GM12878 (cell line): ENCODE data around the gene ZNF225. TPM values are rescaled to one million over a fixed set of nuclear protein-coding genes. Genes with fewer than 3 reads are reported as not detected.

Experiments used
- ATAC-seq: fragments of 200-7000 bp; cut with Tn5 transposase; 3 replicates; pipeline ENCODE4 v1.9.1; 2020; ENCODE audit warnings: mild to moderate bottlenecking, moderate library complexity
- BruUV-seq: library from RNA; stranded (reverse); fragments of 400-500 nt; replicated peaks from 2 replicates; lab custom pipeline; 2021; lab: Mats Ljungman, UMichigan
- CTCF ChIA-PET: fragments of 300-600 bp; sonication (Branson Sonifier 250); formaldehyde crosslinking; extraction: SDS; loops from one replicate; lab custom pipeline; 2021; ENCODE audit warnings: inconsistent platforms; lab: Yijun Ruan, JAX
- POLR2A ChIA-PET: fragments of 350-600 bp; formaldehyde crosslinking; extraction: SDS; loops from one replicate; lab custom pipeline; 2021; ENCODE audit warnings: inconsistent platforms; lab: Charles Lee
- RAD21 ChIA-PET: fragments of 300-600 bp; sonication (Branson Sonifier 250); formaldehyde crosslinking; loops from one replicate; lab custom pipeline; 2023; ENCODE audit warnings: antibody characterized with exemption; ENCODE audit not compliant: unreplicated experiment; lab: Charles Lee
- SMC1A ChIA-PET: fragments of 300-600 bp; sonication (Branson Sonifier 250); formaldehyde crosslinking; loops from one replicate; lab custom pipeline; 2023; ENCODE audit not compliant: unreplicated experiment, uncharacterized antibody; lab: Charles Lee
- DNase-seq: peaks from one replicate; pipeline ENCODE4 v3.0.0-alpha.2; 2011; ENCODE audit warnings: low read depth, low spot score
- FAIRE-seq: peaks from 3 replicates; lab custom pipeline; 2011; peaks lifted over from hg19 to GRCh38; lab: Jason Lieb, UNC
- H2AFZ ChIP-seq: 2 replicates; pipeline ENCODE4 v1.6.0; 2011; ENCODE audit warnings: low read depth, low read length, control low read depth; ENCODE audit not compliant: control insufficient read depth
- H3K27ac ChIP-seq: 2 replicates; pipeline ENCODE4 v1.5.1; 2011; ENCODE audit warnings: control low read depth; ENCODE audit not compliant: control insufficient read depth, insufficient read depth
- H3K27me3 ChIP-seq, 2 experiments: replicated peaks in 1 of 2; 2 replicates each; pipeline versions ENCODE4 v1.6.0 to v1.6.1; 2011; ENCODE audit warnings: low read length in 1 of 2; ENCODE audit not compliant: control insufficient read depth in 2 of 2, insufficient read depth in 2 of 2
- H3K36me3 ChIP-seq, 2 experiments: 2 replicates each; pipeline ENCODE4 v1.5.1; 2011; ENCODE audit warnings: low read length in 1 of 2; ENCODE audit not compliant: control insufficient read depth in 2 of 2, insufficient read depth in 2 of 2
- H3K4me1 ChIP-seq: 2 replicates; pipeline ENCODE4 v1.6.1; 2011; ENCODE audit warnings: mild to moderate bottlenecking, low read length, moderate library complexity, mixed read lengths; ENCODE audit not compliant: control insufficient read depth, insufficient read depth
- H3K4me2 ChIP-seq: 2 replicates; pipeline ENCODE4 v1.6.0; 2011; ENCODE audit warnings: control low read depth; ENCODE audit not compliant: control insufficient read depth, insufficient read depth
- H3K4me3 ChIP-seq: fragments of 200-600 bp; sonication (generic); 2 replicates; pipeline ENCODE4 v1.5.1; 2016
- H3K79me2 ChIP-seq: 2 replicates; pipeline ENCODE4 v1.6.0; 2011; ENCODE audit warnings: low read length; ENCODE audit not compliant: control insufficient read depth, insufficient read depth
- H3K9ac ChIP-seq: 2 replicates; pipeline ENCODE4 v1.8.0; 2011; ENCODE audit warnings: low read length, control low read depth, mixed read lengths; ENCODE audit not compliant: control insufficient read depth, insufficient read depth
- H3K9me3 ChIP-seq: replicated peaks from 3 replicates; pipeline ENCODE4 v1.5.1; 2011; ENCODE audit warnings: mild to moderate bottlenecking, low read length; ENCODE audit not compliant: control insufficient read depth, insufficient read depth
- H4K20me1 ChIP-seq: 2 replicates; pipeline ENCODE4 v1.6.0; 2011; ENCODE audit not compliant: control insufficient read depth, insufficient read depth
- ATF3 ChIP-seq: IDR thresholded peaks from 2 replicates; pipeline ENCODE4 v1.6.1; 2011; ENCODE audit warnings: low read depth, mild to moderate bottlenecking, low read length, moderate library complexity, borderline replicate concordance; ENCODE audit errors: extremely low read depth
- BRCA1 ChIP-seq: IDR thresholded peaks from 2 replicates; pipeline ENCODE4 v1.6.1; 2011; ENCODE audit warnings: low read depth, low read length, improper control_type of control experiment
- DPF2 ChIP-seq: fragments of 450-650 bp; IDR thresholded peaks from 2 replicates; pipeline ENCODE4 v1.6.1; 2017; ENCODE audit warnings: mild to moderate bottlenecking
- FOXK2 ChIP-seq: fragments of 450-650 bp; IDR thresholded peaks from 2 replicates; pipeline ENCODE4 v1.6.1; 2017; ENCODE audit warnings: mild to moderate bottlenecking, moderate library complexity
- IRF4 ChIP-seq: IDR thresholded peaks from 2 replicates; pipeline ENCODE4 v1.6.1; 2011; ENCODE audit warnings: low read depth, low read length
- MYB ChIP-seq: fragments of 150-350 bp; IDR thresholded peaks from 2 replicates; pipeline ENCODE4 v1.6.1; 2014; ENCODE audit warnings: mild to moderate bottlenecking, low read depth, low read length, borderline replicate concordance
- NFYB ChIP-seq: IDR thresholded peaks from 2 replicates; pipeline ENCODE4 v1.6.1; 2011; ENCODE audit warnings: low read depth, mild to moderate bottlenecking, low read length, improper control_type of control experiment, moderate library complexity; ENCODE audit not compliant: insufficient read depth
- NR2C1 ChIP-seq: fragments of 450-650 bp; IDR thresholded peaks from 2 replicates; pipeline ENCODE4 v1.6.1; 2017; ENCODE audit warnings: antibody characterized with exemption, mild to moderate bottlenecking, moderate library complexity
- NR2F1 ChIP-seq: fragments of 450-650 bp; conservative IDR thresholded peaks from 2 replicates; pipeline ENCODE4 v1.6.1; 2017; ENCODE audit warnings: mild to moderate bottlenecking
- POLR2AphosphoS5 ChIP-seq: IDR thresholded peaks from 2 replicates; pipeline ENCODE4 v1.6.1; 2011; ENCODE audit warnings: mild to moderate bottlenecking, low read length, inconsistent platforms
- POU2F2 ChIP-seq: IDR thresholded peaks from 3 replicates; pipeline ENCODE4 v1.6.1; 2011; ENCODE audit warnings: low read depth, mild to moderate bottlenecking, low read length, borderline replicate concordance
- RUNX3 ChIP-seq: IDR thresholded peaks from 2 replicates; pipeline ENCODE4 v1.6.1; 2012; ENCODE audit warnings: low read length, inconsistent platforms
- SIX5 ChIP-seq: IDR thresholded peaks from 2 replicates; pipeline ENCODE4 v1.6.1; 2011; ENCODE audit warnings: mild to moderate bottlenecking, low read depth, low read length, moderate library complexity; ENCODE audit not compliant: severe bottlenecking
- SREBF1 ChIP-seq: IDR thresholded peaks from 2 replicates; pipeline ENCODE4 v1.6.1; 2012; ENCODE audit warnings: mild to moderate bottlenecking, low read length
- ZNF687 ChIP-seq: fragments of 450-650 bp; IDR thresholded peaks from 2 replicates; pipeline ENCODE4 v1.6.1; 2017; ENCODE audit warnings: mild to moderate bottlenecking, moderate library complexity
- WGBS: methylation state at CpG from one replicate; pipeline ENCODE4 v1.1.6; 2016; ENCODE audit warnings: low lambda C conversion rate; ENCODE audit not compliant: insufficient replicate concordance, insufficient coverage; ENCODE audit errors: missing lambda C conversion rate; 5-methylcytosine and 5-hydroxymethylcytosine counted together
- in situ Hi-C: fragments of 300-500 bp; cut with MboI; formaldehyde crosslinking; loops from 9 replicates; pipeline ENCODE4 v1.14.3; 2018; ENCODE audit warnings: mixed read lengths
- intact Hi-C: fragments of 100-400 bp; cut with micrococcal nuclease; formaldehyde crosslinking; loops from one replicate; pipeline ENCODE4 v1.14.2; 2022; ENCODE audit not compliant: unreplicated experiment
- polyA plus RNA-seq, 11 experiments: library from polyadenylated mRNA; depleted of rRNA in 4 of 11; unstranded in 6 of 11; stranded (reverse) in 5 of 11; fragments of >200 nt; fragmentation: Nextera tagmentation in 4 of 11; fragmentation: Illumina TruSeq in 1 of 11; extraction: Ambion mirVana in 4 of 11; extraction: Trizol in 1 of 11; gene quantifications; 1 replicate in 1 of 11; 2 replicates in 10 of 11; pipeline versions ENCODE4 v1.2.1 to v1.2.3, GENCODE V29; 2011 to 2016; ENCODE audit warnings: inconsistent platforms in 2 of 11, missing spikeins in 2 of 11, low read depth in 1 of 11
- total RNA-seq, 4 experiments: library from RNA; depleted of rRNA in 3 of 4; stranded (reverse); fragments of >200 nt in 3 of 4; fragmentation: Illumina TruSeq in 1 of 4; extraction: Trizol in 1 of 4; gene quantifications; 2 replicates each; pipeline versions ENCODE4 v1.2.1 to v1.2.3, GENCODE V29; 2013 to 2021
- TF ChIP-seq, protein P1 (sequence below): fragments of 450-650 bp; IDR thresholded peaks from 2 replicates; pipeline ENCODE4 v1.6.1; 2018; ENCODE audit warnings: borderline replicate concordance, mild to moderate bottlenecking; ENCODE audit not compliant: partially characterized antibody

ZNF225 gene
- total and polyA plus RNA-seq, 10 of the 15 experiments (the other 5 are each of a cell fraction or from before 2014, with no cell fraction given): 1.3 to 4.4 (median 2.6) TPM

GRCh38 chr19:44164673-44165512 lies 51.7 kb downstream of the ZNF225 start, which contains the start of gene ZNF226:
TSS of gene ZNF226 (plus strand) at chr19:44165100. CDS start at chr19:44170081, 4,981 bp downstream.
- in situ Hi-C loops (no loop called here), intact Hi-C loops (loop anchor here (2.0 to 10.0 kb wide), 3 partner anchors 48 to 100 kb away; partner anchors contain the start of genes ZNF225 and ZNF227)
- peak; percentile 96 for FAIRE-seq
- peak within 1 kb of the TSS; percentile 89 for H3K27ac ChIP-seq
- no peaks in the 10 kb centered on the region for H3K27me3 ChIP-seq
- BruUV-seq: TSS peak; percentile 76
- WGBS: under 1% methylated on average over 32 of the region's 32 CpGs
- peak within 1 kb of the TSS; percentile 90 for H3K4me3 ChIP-seq
- ChIA-PET RAD21 (interaction anchor here (0.9 to 1.6 kb wide), 7 partner anchors 23 to 559 kb away, joined by 3 to 11 read pairs (median 3); partner anchors contain the start of genes ZNF224 and ZNF227), CTCF (interaction anchor here (1.0 to 1.4 kb wide), 3 partner anchors 11 to 88 kb away, joined by 3 to 5 read pairs (median 3); no protein-coding TSS in a partner anchor), POLR2A (interaction anchor here (0.9 to 2.5 kb wide), 9 partner anchors 12 to 161 kb away, joined by 3 to 16 read pairs (median 4); partner anchors contain the start of genes ZNF225, ZNF227, ZNF234 and ZNF235), SMC1A (interaction anchor here (0.6 to 2.8 kb wide), 12 partner anchors 15 to 140 kb away, joined by 3 to 12 read pairs (median 3); partner anchors contain the start of genes ZNF227 and ZNF235)
- peak; percentile 96 for DNase-seq
- H4K20me1 ChIP-seq: no peaks in the 10 kb centered on the region
- H2AFZ ChIP-seq: peak within 1 kb of the TSS; percentile 100
- peak within 1 kb of the TSS; percentile 96 for H3K4me2 ChIP-seq
- peak; percentile 96 for ATAC-seq
- H3K79me2 ChIP-seq: peaks cover 11% of the 10 kb centered on the region
- H3K9me3 ChIP-seq: peaks cover 12% of the 10 kb centered on the region
- peak within 1 kb of the TSS; percentile 97 for H3K9ac ChIP-seq
- H3K4me1 ChIP-seq: peaks cover 4% of the 10 kb centered on the region
- H3K36me3 ChIP-seq: peaks cover 3 to 9% of the 10 kb centered on the region in 2 experiments; a peak in 2 of 4 replicates
- no peak for TF ChIP-seq DPF2
- peak; percentile 90 for TF ChIP-seq POLR2AphosphoS5
- TF ChIP-seq, protein P1, sequence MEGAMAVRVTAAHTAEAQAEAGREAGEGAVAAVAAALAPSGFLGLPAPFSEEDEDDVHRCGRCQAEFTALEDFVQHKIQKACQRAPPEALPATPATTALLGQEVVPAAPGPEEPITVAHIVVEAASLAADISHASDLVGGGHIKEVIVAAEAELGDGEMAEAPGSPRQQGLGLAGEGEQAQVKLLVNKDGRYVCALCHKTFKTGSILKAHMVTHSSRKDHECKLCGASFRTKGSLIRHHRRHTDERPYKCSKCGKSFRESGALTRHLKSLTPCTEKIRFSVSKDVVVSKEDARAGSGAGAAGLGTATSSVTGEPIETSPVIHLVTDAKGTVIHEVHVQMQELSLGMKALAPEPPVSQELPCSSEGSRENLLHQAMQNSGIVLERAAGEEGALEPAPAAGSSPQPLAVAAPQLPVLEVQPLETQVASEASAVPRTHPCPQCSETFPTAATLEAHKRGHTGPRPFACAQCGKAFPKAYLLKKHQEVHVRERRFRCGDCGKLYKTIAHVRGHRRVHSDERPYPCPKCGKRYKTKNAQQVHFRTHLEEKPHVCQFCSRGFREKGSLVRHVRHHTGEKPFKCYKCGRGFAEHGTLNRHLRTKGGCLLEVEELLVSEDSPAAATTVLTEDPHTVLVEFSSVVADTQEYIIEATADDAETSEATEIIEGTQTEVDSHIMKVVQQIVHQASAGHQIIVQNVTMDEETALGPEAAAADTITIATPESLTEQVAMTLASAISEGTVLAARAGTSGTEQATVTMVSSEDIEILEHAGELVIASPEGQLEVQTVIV: peak; percentile 89
- peak; percentile 80 for TF ChIP-seq NR2C1
- peak; percentile 78 for TF ChIP-seq SREBF1
- peak; percentile 86 for TF ChIP-seq SIX5
- no peak for TF ChIP-seq IRF4
- TF ChIP-seq BRCA1: no peak
- TF ChIP-seq POU2F2: peak; percentile 67; the same call in 1 of the 3 replicates
- peak; percentile 20 for TF ChIP-seq ZNF687
- 0 out of 2 replicates have a peak, but pooled peaks have one; percentile 23 for TF ChIP-seq NR2F1
- TF ChIP-seq MYB: no peak
- no peak for TF ChIP-seq ATF3
- TF ChIP-seq FOXK2: no peak
- TF ChIP-seq RUNX3: peak; percentile 78
- peak; percentile 43; the same call in 1 of the 2 replicates for TF ChIP-seq NFYB
